Peyer's patch (tissue), 4 donors: ENCODE data around the gene LOXHD1. TPM values are rescaled to one million over a fixed set of nuclear protein-coding genes. Genes with fewer than 3 reads are reported as not detected.
A peak's percentile ranks its signal among the peaks of the same experiment; 100 is the strongest.

Experiments
- DNase-seq, 3 donors: peaks; one replicate each; pipeline ENCODE4 v3.0.0-alpha.2; 2017 to 2019
- H3K27ac ChIP-seq, 4 donors: fragments of 200-600 bp; sonication (generic); one replicate each; pipeline ENCODE4 v1.5.1; 2016 to 2019
- H3K27me3 ChIP-seq, 2 donors: fragments of 200-600 bp; sonication (generic); one replicate each; pipeline ENCODE4 v1.5.1; 2019
- H3K36me3 ChIP-seq, 3 donors: fragments of 200-600 bp; sonication (generic); one replicate each; pipeline ENCODE4 v1.5.1; 2016 to 2019
- H3K4me1 ChIP-seq, 4 donors: fragments of 200-600 bp; sonication (generic); one replicate each; pipeline ENCODE4 v1.5.1; 2016 to 2019
- H3K4me3 ChIP-seq, 4 donors: fragments of 200-600 bp; sonication (generic); 1 replicate in 3 of 4; 2 replicates in 1 of 4; pipeline ENCODE4 v1.5.1; 2016 to 2019; ENCODE audit warnings: mild to moderate bottlenecking in 1 of 4
- H3K9me3 ChIP-seq, 4 donors: fragments of 200-600 bp; sonication (generic); one replicate each; pipeline ENCODE4 v1.5.1; 2016 to 2019; ENCODE audit warnings: mild to moderate bottlenecking in 1 of 4
- POLR2A ChIP-seq, 2 donors: fragments of 450-650 bp; IDR thresholded peaks; one replicate each; pipeline ENCODE4 v1.5.1; 2017; ENCODE audit warnings: antibody characterized with exemption in 2 of 2, mild to moderate bottlenecking in 2 of 2, moderate library complexity in 2 of 2
- total RNA-seq, 4 donors: library from RNA; depleted of rRNA; stranded (reverse); fragments of >200 nt; gene quantifications; one replicate each; pipeline ENCODE4 v1.1.0, GENCODE V29; 2016
- TF ChIP-seq, protein P1 (sequence below), 6 experiments: fragments of 450-650 bp in 4 of 6; fragments of 200-600 bp in 2 of 6; sonication (generic) in 1 of 6; IDR thresholded peaks; one replicate each; pipeline ENCODE4 v1.5.1; 2017 to 2019; ENCODE audit warnings: antibody characterized with exemption in 6 of 6, mild to moderate bottlenecking in 3 of 6, moderate library complexity in 1 of 6

LOXHD1 gene
- total RNA-seq, 4 donors from 2014 or later = 0.19 to 0.83 TPM; not detected in 2

DNA sequence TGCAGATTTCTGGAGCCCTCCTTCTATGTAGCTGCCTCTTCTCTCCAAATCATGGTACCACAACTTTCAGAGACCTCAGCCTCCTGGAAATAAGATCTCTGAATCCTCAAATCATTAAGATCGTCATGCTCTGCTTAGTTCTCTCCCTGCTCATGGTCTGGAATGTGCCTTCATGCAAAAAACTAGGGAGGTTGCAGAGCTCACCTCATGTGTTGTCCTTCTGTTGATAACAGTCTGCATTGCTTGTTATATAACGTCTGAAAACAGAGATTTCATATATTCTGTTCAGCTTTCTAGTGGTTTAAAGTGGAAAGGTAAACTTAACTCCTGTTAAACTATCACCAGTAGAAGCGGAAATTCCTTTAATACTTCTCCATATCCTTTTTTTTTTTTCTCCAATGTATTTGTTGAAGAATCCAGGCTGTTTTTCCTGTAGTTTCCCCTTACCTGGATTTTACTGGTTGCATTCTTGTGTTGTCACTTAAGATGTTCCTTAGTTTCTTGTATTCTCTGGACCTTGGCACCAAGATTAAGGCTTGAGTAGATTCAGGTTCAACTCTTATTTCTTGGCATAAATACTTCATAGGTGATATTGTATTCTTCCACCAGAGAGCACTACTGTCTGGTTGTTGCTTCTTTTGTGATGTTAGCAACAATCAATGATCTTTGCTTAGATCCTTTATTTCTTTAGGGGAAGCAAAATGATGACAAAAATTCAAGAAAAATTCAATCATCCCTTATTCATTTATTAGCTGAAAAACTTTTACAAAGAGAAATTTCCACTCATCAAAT is 211.3 kb downstream of the LOXHD1 start:
- H3K36me3 ChIP-seq = no peaks in the 10 kb centered on the region
- no peaks in the 10 kb centered on the region for H3K9me3 ChIP-seq
- no peak overlapping the region for H3K4me3 ChIP-seq

DNA sequence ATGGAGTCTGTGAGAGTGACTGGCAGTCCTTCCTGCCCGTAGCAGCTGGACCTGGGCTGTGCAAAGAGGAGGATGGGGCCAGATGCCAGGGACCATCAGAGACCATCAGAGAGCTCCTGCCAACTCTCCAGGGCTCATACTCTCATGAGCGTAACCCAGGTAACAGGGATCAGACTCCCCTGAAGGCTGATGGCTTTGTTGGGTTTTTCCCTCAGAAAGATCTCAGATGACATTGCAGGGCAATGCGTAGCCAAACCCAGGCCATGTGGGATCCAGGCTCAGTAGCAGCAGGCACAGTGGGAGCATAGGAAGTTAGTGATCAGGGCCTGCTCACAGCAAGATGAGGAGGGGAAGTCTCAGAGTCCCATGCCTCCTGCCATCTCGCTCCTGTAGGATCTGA is 218.0 kb downstream of the LOXHD1 start:
- no peaks in the 10 kb centered on the region for H3K4me1 ChIP-seq
- TF ChIP-seq, protein P1, sequence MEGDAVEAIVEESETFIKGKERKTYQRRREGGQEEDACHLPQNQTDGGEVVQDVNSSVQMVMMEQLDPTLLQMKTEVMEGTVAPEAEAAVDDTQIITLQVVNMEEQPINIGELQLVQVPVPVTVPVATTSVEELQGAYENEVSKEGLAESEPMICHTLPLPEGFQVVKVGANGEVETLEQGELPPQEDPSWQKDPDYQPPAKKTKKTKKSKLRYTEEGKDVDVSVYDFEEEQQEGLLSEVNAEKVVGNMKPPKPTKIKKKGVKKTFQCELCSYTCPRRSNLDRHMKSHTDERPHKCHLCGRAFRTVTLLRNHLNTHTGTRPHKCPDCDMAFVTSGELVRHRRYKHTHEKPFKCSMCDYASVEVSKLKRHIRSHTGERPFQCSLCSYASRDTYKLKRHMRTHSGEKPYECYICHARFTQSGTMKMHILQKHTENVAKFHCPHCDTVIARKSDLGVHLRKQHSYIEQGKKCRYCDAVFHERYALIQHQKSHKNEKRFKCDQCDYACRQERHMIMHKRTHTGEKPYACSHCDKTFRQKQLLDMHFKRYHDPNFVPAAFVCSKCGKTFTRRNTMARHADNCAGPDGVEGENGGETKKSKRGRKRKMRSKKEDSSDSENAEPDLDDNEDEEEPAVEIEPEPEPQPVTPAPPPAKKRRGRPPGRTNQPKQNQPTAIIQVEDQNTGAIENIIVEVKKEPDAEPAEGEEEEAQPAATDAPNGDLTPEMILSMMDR (IDR thresholded peaks at IDR 0.05) = no peak
- TF ChIP-seq POLR2A (IDR thresholded peaks at IDR 0.05) = no peak
- DNase-seq = no peak
- H3K27me3 ChIP-seq = no peaks in the 10 kb centered on the region
- no peak overlapping the region for H3K4me3 ChIP-seq
- H3K36me3 ChIP-seq = no peaks in the 10 kb centered on the region
- H3K9me3 ChIP-seq = no peaks in the 10 kb centered on the region
- no peak overlapping the region for H3K27ac ChIP-seq

More for the DNA sequence above, 211.3 kb downstream of the LOXHD1 start:
- no peak for DNase-seq
- Histone ChIP-seq H3K27me3 (no peaks in the 10 kb centered on the region), H3K27ac (no peak overlapping the region), H3K4me1 (no peaks in the 10 kb centered on the region)
- TF ChIP-seq, protein P1 (IDR thresholded peaks at IDR 0.05) = no peak
- TF ChIP-seq POLR2A (IDR thresholded peaks at IDR 0.05) = no peak

DNA sequence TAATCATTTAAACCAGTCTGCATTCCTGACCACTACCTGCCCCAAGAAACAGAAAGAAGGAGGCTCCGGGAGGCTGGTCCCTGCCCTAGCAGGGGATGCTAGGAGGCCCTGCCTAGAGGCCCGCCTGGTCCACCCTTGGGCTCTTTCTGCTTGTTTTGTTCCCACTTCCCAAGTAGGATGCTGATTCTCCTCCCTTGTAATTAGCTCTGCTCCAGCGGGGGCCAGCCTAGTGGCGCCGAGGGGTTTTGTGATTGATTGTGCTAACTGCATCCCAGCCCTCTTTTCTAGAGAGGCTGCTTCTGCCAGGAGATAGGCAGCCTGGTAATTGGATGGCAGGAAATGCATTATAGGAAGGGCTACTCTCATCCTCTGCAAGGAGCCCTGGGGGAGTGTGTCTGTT is 220.0 kb downstream of the LOXHD1 start:
- H3K27ac ChIP-seq = no peak overlapping the region
- DNase-seq = no peak
- no peak overlapping the region for H3K4me3 ChIP-seq
- no peak for TF ChIP-seq POLR2A (IDR thresholded peaks at IDR 0.05)
- TF ChIP-seq, protein P1 (IDR thresholded peaks at IDR 0.05) = no peak
- H3K36me3 ChIP-seq = no peaks in the 10 kb centered on the region
- H3K9me3 ChIP-seq = no peaks in the 10 kb centered on the region
- no peaks in the 10 kb centered on the region for H3K27me3 ChIP-seq
- H3K4me1 ChIP-seq = no peaks in the 10 kb centered on the region

DNA sequence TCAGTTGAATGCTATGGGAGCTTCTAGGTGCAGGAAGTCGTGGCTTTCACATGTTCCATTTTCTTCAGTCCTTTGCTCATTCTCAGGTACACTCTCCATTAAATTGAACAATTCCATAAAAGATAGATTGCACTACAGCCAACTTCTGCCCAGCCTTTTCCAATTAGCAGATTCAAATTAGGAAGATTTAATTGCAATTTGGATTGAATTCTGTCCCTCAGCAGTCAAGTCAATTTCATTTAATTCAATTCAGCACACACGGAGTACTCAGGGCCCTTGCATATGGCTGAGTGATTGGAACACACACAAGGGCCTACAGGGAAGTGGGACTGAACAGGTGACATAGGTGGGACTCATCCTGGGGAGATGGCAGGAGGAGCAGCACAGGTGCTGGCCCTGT is 220.4 kb downstream of the LOXHD1 start:
- Histone ChIP-seq H3K4me1 (no peaks in the 10 kb centered on the region), H3K27me3 (no peaks in the 10 kb centered on the region), H3K27ac (no peak overlapping the region), H3K36me3 (no peaks in the 10 kb centered on the region), H3K9me3 (no peaks in the 10 kb centered on the region), H3K4me3 (no peak overlapping the region)
- TF ChIP-seq, protein P1 (IDR thresholded peaks at IDR 0.05) = no peak
- TF ChIP-seq POLR2A (IDR thresholded peaks at IDR 0.05) = no peak
- DNase-seq = peak in 1 of 3 donors; percentile 3

DNA sequence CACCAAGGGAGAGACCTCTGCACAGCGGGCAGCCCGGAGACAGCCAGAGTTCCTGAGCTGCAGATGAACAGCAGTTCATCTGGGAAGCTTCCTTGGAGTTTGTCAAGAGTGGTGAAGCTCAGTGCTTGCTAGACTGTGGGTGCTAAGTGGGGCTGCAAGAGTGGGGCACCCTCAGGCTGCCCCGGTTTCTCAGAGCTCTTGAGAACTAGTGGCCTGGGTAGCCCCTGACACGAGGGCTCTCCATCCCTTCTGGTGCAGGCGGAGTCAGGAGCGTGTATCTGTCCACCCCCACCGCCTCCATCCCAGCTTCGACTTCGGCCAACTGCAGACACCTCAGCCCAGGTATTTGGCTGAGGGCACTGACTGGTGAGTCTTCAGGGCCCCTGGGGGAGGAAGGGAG is 222.0 kb downstream of the LOXHD1 start:
- Histone ChIP-seq H3K27me3 (no peaks in the 10 kb centered on the region), H3K4me1 (no peaks in the 10 kb centered on the region), H3K27ac (no peak overlapping the region), H3K9me3 (no peaks in the 10 kb centered on the region), H3K36me3 (no peaks in the 10 kb centered on the region), H3K4me3 (no peak overlapping the region)
- no peak for TF ChIP-seq POLR2A (IDR thresholded peaks at IDR 0.05)
- TF ChIP-seq, protein P1 (IDR thresholded peaks at IDR 0.05) = no peak
- DNase-seq = no peak
